Brain pericyte (primary cell): Measurements from ENCODE around the gene LCE3E.
"Not testable (repeated sequence)": the region's sequence is repeated elsewhere in the genome, so short reads cannot be mapped to it uniquely, and the experiment has no call there.

ENCODE experiments used
- DNase-seq: peaks from one replicate; pipeline ENCODE4 v3.0.0-alpha.2; 2012; ENCODE audit warnings: low read depth, low spot score

LCE3E gene, protein sequence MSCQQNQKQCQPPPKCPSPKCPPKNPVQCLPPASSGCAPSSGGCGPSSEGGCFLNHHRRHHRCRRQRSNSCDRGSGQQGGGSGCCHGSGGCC

DNA sequence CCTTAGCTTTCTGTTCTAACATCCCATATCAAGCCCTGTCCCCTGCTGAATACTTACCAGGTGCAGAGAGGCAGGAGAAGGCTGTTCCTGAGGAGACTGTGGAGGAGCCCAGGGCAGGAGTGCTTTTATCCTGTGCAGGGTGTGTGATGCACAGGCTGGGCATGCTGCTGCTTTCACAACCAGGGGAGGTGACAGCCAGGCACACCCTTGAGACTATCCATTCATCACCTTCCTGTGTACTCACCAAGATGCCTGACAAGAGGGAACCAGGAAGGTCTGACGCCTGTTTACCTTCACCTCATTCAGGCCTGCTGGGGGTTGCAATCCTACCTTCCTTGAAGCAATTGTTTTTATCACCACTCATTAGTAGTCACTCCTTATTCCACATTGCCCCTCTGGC, at the start of gene LCE3E:
TSS of gene LCE3E (minus strand) at position 100 of the 400 bp plus-strand sequence. CDS start 572 bp downstream, outside the sequence.
- no peak for DNase-seq

DNA sequence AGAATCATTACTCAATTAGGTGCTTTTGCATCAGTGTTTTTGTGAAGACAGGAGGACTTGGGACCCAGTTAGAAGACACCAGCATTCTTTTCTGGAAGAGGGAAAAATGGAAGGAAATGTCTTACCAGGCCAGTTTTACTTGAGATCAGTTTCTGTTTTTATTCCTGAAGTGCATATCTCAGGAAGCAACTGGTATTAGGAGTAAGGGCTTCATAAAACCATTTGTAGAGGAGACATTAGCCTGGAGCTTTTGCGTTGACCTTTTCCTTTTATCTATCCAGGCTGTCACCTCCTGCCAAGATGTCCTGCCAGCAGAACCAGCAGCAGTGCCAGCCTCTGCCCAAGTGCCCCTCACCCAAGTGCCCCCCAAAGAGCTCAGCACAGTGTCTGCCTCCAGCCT, 46.9 kb upstream of the LCE3E start, which contains the start of gene LCE3B:
TSS of gene LCE3B (plus strand) at position 301 of the 400 bp plus-strand sequence. CDS start at position 301, 0 bp downstream.
- no peak for DNase-seq

DNA sequence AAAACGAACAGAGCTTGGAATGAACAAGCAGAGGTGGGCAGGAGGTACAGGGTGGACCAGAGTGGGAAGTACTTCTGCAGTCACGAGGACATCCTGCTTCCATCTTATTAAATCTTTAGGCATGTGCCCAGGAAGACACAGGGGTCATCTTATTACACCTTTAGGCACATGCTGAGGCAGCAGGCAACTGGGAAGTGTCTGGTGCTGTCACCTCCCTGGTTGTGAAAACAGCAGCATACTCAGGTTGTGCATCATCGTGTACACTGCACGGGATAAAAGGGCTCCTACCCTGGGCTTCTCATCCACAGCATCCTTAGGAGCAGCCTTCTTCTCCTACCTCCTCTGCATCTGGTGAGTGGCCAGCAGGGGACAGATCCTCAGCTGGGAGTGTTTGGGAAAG, 33.4 kb upstream of the LCE3E start, which contains the start of gene LCE3C:
TSS of gene LCE3C (plus strand) at position 301 of the 400 bp plus-strand sequence. CDS start 498 bp downstream, outside the sequence.
- no peak for DNase-seq

DNA sequence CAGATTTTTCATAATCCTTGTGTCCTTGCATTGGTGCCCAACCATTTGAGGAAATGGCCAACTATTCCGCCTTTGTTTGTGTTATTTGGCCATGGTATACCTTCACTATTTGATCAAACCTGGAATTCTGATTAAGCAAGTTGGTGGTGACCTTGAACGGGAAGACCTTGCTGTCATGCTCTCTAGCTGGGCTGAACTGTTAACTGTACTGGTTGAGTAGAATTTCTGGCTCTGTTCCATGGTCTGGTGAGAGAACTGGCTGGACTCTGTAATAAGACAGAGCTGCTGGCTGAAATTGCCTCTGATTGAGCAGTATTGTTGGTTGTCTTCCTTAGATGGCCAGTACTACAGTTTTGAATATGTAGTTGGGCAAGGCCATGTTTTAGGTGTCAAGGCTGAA, 30.4 kb upstream of the LCE3E start:
- no peak for DNase-seq

DNA sequence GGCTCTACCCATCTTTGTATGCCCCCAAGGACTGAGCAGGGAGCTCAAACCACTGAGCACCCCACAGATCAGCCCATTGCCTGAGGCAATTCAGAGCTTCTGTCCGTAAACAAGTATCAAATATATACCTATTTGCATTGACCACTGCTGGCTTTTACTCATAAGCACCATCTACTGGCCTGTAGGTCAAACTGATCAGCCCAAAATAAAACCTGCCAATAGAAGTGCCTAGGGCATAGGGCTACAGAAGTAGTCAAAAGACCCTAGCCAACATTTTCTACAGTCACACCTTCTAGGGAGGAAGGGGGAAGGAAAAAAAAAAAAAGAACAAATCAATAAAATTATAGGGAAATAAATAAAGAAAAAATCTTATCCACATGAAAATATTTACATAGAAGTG, 19.0 kb upstream of the LCE3E start:
- no peak for DNase-seq

DNA sequence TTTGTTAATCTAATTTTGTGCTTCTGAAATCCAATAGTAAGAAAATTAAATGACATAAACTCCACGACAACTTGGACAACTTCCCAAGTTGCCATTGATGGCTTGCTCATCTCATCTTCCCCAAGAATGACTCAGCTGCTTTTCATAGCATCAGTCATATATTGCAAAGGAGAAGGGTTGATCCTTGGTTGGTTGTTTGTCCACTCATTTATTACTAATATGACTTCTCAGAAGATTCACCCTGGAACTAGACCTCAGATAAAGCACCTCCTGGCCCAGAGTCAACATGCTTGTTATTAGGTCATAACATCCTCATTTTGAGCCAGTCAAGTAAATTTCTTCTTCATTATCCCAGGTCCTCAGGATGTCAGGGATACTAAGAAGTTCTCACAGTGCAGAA, 16.1 kb upstream of the LCE3E start:
- no peak for DNase-seq

DNA sequence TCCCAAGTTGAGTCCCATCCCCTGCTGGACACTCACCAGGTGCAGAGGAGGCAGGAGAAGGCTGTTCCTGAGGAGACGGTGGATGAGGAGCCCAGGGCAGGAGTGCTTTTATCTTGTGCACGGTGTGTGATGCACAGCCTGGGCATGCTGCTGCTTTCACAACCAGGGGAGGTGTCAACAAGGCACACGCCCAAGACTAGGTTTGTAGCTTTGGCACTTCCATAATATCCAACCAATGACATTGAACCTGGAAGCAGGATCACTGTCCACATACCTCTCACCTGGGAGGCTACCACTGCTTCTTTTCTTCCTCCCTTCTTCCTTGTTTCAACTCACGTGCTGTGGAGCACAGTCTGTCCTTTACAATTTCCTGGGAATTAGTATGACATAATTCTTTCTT, 13.9 kb upstream of the LCE3E start, which contains the start of gene LCE3D:
TSS of gene LCE3D (minus strand) at position 84 of the 400 bp plus-strand sequence. CDS start 580 bp downstream, outside the sequence.
- DNase-seq: no peak

DNA sequence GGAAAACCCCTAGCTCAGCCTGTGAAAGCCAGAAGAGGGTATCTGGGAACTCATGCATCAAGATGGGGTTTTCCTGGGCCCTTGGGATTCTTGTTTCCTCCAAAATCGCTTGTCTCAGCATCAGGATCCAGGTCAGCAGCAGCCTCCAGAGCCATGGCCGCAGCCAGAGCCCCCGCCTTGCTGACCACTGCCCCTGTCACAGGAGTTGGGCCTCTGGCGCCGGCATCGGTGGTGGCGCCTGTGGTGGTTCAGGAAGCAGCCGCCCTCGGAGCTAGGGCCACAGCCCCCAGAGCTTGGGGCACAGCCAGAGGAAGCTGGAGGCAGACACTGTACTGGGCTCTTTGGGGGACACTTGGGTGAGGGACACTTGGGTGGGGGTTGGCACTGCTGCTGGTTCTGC, 12.9 kb upstream of the LCE3E start:
- DNase-seq: not testable (repeated sequence)

DNA sequence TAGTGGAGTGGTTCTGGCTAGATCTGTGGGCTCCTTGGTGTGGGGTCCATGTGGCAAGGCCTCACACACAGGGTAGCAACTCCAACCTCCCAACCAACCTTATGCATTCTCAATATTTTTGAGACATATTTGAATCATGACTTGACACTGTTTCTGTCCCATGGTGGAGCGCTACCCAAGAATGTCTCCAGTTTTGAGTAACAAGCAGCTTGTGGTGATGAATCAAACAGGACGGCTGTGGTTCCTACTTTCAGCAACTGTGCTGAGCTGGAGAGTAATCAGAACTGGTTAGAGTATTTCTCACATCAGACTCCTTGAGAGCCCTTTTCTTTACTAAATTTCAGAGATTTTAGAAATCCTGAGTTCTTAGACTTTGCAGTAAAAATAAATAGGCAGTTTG, 10.6 kb upstream of the LCE3E start:
- no peak for DNase-seq

DNA sequence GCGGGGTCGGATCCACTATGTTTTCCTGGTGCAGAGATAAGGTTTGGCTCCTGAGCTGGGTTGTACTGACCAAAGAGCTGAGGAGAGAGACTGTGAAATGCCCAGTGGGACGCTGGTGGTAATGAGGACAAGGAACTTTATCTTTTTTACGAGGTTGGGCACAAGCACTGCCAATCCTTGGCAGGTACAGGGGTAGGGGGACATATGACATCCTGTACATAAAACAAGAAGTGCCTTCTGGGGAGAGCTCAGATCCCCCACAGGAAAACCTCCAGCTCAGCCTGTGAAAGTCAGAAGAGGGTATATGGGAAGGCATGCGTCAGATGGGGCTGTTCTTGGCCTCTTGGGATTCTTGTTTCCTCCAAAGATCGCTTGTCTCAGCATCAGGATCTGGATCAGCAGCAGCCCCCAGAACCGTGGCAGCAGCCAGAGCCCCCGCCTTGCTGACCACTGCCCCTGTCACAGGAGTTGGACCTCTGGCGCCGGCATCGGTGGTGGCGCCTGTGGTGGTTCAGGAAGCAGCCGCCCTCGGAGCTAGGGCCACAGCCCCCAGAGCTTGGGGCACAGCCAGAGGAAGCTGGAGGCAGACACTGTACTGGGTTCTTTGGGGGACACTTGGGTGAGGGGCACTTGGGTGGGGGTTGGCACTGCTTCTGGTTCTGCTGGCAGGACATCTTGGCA, 905 bp downstream of the LCE3E start:
- DNase-seq: no peak

DNA sequence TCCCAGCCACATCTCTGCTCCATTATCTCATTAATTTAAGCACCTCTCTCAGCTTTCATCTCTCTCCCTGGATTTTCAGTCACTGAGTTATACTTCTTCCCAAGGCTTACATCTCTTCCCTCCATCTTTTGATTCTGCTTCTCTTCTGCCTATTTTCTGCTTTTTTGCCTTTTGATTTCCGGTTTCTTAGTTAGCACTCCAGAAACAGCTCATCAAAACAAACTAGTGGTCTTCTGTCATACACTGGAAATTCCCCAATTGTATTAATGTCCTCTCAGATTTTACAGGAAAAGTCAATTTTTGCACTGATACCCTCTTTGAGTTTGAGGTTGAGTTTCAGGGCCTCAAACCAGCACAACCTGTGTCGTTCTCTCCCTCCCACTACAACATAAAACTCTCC, 1.5 kb downstream of the LCE3E start:
- DNase-seq: no peak

DNA sequence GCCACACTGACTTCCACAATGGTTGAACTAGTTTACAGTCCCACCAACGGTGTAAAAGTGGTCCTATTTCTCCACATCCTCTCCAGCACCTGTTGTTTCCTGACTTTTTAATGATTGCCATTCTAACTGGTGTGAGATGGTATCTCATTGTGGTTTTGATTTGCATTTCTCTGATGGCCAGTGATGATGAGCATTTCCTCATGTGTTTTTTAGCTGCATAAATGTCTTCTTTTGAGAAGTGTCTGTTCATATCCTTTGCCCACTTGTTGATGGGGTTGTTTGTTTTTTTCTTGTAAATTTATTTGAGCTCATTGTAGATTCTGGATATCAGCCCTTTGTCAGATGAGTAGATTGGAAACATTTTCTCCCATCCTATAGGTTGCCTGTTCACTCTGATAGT, 18.2 kb downstream of the LCE3E start:
- not testable (repeated sequence) for DNase-seq

DNA sequence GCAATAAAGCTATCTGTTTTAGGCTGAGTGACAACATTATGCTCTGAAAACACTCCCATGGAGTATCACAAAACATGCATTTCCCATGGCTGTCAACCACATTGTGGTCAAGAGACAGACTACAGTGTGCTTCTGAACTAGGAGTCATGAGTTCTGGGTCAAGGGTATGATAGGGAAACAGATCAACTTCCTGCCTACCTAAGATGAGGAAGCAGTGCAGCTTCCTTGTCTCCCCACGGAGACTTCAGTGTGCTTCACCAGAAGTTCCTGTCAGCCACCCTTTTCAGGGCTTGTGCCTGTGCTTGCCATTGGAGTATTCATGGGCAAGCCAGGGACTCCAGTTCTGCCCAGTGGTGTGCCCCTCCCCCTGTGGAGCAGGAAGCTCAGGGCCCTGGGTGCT, 19.9 kb downstream of the LCE3E start:
- DNase-seq: no peak

DNA sequence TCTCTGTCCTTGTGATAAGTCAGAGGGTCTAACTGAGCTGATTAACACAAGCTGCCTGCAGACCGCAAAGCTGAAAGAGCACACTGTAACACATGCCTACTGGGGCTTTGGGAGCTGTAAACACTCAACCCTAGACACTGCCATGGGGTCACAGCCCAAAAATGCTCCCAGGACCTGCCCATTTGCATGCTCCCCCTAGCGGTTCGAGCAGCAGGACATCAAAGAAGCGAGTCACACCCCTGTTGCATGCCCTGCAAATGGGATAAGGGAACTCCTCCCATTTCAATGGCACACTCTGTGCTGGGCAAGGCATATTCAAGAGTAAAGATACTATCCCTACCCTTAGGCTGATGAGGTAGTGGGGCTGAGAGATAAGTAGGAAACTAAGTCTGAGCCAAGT, 22.8 kb downstream of the LCE3E start:
- no peak for DNase-seq

DNA sequence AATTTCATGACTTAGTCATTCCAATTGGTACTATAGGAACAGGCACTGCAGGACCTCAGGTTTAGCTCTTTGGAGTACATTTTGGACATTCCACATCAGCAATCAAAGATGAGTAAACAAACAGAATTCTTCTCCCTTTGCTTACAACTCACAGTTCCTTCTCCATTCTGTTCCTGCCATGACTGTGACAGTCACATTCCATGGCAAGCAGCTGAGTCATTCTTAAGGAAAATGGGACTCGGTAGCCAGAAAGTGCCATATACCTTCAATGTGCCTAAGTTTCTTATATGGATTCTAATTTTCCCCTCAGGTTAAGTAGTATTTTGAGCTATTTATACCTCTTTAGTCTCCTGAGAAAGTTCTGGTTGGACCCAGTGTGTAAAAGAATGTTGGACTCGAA, 26.7 kb downstream of the LCE3E start:
- DNase-seq: no peak

DNA sequence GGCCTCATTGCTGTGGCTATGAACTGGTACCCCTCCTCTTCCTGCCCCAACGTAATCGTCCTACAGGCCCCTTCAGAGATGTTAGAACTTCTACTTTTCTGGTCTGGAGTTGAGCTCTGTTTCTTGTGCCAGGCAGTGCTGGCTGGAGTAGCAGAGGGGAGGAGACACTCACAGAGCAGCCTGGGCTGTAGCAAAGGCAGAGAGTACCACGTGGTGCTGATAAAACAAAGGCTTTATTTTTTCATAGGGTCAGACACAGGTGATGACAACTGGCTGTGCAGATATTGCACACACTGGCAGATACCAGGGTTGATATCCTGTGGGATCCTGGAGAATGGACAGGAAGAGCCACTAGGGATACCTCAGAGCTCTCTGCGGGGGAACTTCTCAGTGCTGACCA, 29.1 kb downstream of the LCE3E start:
- no peak for DNase-seq

DNA sequence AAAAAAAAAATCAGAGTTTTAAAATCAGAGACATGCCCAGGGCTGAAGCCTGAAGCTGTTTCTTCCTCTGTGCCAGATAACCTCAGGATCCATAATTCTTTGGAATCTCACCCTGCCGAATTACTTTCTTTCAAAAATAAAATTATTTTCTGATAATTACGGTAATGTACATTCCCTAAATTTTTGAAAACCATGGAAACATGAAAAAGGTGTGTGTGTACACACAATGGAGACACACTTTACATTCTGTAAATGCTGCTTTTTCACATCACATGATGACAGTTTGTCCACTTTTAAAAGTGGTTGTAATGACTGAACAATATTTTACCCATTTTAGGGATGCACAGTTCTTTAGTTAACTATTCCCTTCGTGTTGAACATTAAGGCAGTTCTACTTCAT, 30.8 kb downstream of the LCE3E start:
- DNase-seq: no peak

DNA sequence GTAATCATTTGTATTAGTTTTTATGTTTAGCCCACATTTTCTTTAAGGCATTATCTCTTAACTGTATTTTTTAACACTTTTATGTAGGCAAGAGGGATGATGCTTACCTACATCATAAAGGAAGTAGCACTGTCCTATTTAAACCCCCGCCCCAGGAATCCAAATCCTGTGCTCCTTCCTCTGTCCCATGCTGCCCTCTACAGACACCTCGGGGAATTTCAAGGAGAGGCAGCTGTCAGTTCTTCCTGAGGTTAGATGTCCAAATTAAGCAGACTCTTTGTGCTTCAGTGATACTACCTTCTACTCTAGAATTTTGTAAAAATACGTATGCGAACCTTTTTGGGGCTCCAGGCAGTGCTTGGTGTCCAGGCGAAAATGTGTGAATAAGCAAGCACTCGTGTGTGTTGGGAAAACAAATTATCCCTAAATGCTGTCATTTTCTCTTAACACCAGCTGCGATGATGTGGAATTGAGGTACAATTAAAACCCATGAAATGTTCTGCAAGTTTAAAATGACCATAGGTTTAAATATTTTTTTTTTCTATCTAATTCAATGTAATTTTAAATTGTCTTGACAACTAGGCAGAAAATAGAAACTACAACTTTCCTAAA, 33.1 kb downstream of the LCE3E start:
- DNase-seq: no peak

DNA sequence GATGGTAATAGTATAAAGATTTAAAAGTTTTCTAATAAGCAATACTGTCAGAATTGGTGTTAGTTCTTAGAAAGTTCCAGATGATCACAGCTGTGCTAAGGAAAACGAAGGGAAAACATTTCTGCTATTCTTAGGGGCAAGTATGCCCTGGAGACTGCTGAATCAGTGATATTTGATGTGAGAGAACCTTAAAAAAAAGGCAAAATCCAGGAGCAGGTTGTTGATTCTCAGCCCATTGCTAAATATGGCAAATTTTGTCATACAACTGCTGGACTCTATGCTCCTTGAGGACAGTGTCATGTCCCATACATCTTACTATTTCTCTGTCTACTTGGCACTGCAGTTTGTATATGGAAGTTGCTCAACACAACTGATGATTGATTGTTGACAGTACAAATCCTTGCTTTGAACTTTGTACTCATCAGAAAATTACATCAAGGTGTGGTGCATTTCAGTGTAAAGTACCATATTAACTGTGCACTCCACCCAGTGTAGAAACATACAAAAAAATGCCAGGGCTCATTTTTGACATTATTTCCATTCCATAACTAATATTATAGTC, 41.4 kb downstream of the LCE3E start:
- DNase-seq: no peak

DNA sequence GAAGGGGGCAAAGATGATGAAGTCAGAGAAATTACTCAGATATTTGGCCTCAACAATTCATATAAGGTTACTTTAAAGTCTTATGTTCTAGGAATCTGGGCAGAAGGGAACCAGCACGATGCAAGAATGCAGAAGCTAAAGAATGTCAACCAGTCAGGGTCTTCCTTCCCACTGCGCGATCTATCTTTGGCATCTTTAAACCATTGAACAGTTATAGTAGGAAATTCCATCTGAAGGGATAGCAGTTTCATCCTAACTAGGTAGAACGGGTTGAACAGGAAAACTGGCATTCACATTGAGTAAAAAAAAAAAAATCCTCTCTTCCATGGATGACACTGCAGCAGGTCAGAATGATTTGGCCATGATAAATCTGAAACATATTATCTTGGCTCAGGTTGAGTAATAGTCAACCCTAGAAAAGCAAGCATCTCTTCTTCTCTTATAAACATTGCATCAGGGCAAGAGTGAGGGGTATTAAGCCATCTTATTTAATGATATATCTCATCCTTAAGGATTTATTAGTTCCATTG, 46.0 kb downstream of the LCE3E start:
- DNase-seq: no peak

DNA sequence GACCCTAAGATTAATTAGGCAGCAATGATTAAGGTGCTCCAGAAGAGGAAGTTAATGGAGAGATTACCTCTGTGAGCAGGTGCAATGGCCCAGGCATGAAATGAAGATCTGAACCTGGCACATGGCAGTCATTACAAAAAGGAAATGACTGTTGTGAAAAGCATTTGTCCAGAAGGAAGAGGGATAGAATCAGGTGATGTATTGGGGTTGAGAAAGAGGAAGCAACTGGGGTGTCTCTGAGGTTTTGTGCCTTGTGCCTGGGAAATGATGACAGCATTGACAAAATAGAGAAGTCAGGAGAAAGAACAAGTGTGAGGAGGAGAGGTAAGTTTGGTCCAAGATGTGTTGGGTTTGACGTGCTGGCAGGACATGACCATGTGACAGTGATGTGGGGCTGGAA, 46.7 kb downstream of the LCE3E start:
- DNase-seq: no peak

DNA sequence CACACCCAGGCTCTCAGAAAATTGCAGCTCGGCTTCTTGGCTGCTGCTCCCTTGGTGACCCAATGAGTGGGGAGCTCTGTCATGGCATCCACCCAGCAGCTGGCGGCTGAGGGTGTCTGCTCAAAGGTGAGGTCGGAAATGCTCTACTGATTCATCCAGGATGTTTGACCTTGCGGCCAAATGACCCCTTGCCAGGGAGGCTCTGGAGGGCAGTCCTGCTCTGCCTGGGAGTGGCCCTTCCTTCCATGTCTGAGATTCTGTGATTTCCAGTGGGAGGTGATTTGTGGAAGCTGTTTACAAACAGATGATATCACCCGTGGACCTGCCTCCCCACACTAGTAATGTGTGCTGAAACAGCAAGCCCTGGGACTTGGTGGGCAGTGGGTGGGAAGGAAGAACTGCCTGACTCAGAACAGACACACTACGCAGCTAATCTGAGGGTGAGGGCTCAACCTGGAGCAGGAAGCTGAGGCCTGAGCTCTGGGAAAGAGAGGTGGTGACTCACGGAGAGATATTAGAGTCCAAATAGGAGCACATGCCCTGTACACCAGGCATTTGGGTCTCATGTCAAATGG, 49.3 kb downstream of the LCE3E start:
- DNase-seq: no peak
